T-helper 9 cell (primary cell): ENCODE data around the gene ATG9B.

Source experiments
- DNase-seq: peaks from one replicate; pipeline ENCODE4 v3.0.0-alpha.2; 2020

Gene ATG9B

DNA sequence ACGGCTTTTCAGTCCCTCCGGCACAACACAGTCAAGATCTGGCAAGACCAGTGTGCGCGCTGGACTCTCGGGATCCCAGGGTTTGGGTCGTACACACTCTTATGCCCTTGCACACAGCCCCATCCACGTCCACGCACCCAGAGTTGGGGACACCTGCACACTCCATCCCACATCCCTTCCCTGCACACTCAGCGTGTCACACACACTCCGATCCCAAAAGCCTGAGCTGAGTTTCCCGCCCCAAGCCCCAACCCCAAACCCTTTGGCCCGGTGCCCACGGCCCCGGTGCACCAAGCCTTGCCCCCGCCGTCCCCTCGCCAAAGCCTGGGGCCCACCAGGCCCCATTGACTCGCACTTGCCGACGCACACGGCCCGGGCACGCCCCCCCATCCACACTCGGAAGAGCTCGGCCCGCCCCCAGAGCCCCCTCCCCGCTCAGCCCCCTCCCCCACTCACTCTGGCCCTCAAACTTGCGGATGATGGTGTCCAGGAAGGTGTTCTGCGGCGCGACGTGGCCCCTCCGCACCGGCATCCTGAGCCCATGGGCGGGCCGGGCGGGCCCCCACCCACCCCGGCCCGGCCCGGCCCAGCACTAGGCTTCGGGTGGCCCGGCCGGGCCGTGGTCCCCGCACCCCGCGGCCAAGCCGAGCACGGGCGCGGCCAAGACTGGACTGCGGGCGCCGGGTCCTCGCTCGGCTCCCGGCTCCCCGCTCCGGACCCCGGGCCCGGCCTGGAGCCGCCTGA, 46.7 kb downstream of the ATG9B start:
- DNase-seq = no peak

- no peak for DNase-seq
Measured at GRCh38 chr7:150976529-150977381, 47.5 kb downstream of the ATG9B start.

DNA sequence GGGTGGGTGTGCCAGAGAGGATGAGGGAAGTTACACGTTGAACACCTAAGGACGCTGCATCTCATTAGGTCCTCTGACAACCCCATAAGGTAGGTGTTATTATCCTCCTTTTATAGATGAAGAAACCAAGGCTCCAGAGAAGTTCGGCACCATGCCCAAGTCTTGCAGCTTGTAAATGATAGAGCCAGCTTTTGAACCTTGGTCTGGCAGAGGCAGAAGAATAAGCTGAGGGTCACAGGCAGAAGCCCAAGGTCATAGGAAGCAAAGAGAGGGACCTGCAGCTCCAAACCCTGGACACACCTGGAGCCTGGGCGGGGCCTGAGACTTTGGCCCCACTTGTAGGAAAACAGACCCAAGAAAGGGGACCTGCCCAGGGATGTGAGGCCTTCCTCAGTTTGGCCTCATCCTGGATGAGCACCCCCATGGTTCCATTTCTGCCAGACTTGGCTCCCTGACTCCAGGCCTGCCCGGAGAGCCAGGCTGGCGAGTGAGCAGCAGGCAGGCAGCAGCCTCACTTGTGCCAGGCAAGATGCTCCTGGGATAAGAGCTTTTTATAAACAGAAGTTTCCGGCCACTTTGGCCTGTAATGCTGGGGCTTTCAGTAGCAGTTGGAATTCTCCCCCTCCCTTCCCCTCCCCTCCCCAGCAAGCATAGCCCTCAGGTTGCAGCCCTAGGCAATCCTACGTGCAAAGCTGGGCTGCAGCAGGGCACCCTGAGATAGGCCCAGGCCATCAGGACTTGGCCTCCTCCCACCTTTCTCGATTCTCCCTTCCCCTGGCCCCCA, 48.6 kb downstream of the ATG9B start:
- no peak for DNase-seq

GRCh38 chr7:150974468-150975391, 49.6 kb downstream of the ATG9B start:
- DNase-seq = peak; percentile 81

- DNase-seq = peak; percentile 29
Measured at GRCh38 chr7:150973571-150974451, 50.5 kb downstream of the ATG9B start.

- DNase-seq = no peak
Measured at GRCh38 chr7:150972741-150973140, 51.6 kb downstream of the ATG9B start.

DNA sequence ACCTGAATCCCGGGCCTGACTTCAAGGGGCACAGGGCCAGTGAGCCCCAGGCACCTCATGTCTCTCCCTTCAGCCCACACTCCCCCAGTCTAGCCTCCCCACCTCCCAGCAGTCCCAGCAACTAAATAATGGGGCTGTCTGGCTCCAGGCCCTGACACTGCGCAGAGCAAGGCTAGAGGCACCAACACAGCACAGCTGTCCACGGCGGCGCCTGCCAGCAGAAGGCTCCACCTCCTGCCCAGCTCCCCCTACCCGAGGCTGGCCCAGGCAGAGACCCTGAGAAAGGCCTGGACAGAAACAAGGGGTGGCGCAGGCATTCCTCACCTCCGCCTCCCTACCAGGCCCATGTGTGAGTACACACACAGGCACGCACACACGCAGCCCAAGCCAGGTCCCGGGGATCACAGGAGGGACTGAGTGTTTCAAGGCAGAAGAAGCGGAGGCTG, 52.2 kb downstream of the ATG9B start:
- no peak for DNase-seq

DNA sequence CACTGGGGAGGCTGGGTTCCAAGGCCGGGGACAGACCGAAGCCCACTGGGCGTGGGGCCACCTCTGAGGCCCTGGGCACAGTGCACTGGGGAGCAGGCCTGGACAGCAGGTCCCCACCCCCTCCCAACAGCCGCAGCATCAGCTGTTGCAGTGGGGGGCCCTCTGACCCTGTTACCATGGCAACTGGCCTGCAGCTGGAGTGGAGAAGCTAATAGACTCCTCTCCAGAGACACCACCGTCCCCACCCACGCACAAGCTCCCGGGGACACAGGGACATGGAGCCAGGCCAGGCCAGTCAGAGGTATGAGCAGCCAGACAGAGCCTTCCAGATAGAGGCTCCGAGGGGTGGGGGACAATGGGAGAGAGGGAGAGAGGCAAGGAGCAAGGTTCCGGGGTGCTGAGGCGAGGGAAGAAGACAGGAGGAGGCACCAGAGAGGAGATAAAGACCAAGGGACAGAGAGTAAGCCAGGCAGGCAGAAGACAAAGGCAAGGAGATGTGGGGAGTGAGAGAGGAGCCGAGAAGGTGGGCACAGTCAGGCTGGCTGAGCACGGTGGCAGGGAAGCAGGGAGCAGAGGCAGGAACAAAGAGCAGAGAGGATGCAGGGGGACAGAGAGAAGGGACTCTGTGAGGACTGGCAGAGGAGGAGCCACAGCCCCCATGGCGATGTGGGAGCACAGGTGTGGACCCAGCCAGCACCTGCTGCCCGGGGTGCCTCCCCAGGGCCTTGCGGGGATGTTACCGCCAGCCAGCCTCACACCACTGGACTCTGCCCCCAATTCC, 52.9 kb downstream of the ATG9B start:
- DNase-seq = no peak

DNA sequence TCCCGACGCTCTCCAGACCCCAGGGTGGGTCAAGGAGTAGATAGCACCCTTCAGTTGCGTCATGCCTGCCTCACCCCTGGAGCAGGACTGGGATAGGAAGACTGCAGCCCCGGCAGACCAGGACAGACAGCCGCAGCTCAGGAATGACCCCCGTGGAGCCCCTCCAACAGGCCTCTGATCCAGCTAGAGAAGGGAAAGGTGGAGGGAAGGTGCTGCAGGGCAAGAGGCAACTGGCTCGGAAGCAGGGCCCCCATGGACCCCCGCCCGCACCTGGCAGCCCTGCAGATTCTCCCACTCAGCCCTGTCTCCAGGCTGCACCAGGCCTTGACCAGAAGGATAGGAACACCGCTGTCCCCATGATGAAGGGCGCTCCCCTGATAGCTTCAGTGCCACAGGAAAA, 53.9 kb downstream of the ATG9B start:
- DNase-seq = no peak

- DNase-seq = no peak
Measured at GRCh38 chr7:150969475-150969874, 54.8 kb downstream of the ATG9B start.

- no peak for DNase-seq
Measured at GRCh38 chr7:150968734-150969372, 55.4 kb downstream of the ATG9B start.

- DNase-seq = no peak
Measured at GRCh38 chr7:150968056-150968733, 56.1 kb downstream of the ATG9B start.

DNA sequence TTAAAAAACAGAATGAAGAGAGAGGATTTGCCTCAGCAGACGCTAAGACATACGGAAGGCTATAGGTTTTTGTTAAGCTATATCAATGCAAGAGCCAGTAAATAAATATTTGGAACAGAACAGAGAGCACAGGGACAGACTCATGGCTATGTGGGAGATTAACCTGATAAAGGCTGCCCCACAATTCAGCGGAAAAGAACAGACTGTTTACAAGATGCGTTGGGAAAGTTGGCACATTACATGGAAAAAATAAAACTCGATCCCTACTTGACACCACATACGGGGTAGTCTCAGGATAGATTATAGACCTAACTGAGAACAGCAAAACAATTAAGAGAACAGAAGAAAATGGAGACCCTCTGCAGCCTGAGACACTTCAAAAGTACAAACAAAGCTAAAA, 56.9 kb downstream of the ATG9B start:
- no peak for DNase-seq

- DNase-seq = no peak
Measured at GRCh38 chr7:150966002-150966401, 58.3 kb downstream of the ATG9B start.

DNA sequence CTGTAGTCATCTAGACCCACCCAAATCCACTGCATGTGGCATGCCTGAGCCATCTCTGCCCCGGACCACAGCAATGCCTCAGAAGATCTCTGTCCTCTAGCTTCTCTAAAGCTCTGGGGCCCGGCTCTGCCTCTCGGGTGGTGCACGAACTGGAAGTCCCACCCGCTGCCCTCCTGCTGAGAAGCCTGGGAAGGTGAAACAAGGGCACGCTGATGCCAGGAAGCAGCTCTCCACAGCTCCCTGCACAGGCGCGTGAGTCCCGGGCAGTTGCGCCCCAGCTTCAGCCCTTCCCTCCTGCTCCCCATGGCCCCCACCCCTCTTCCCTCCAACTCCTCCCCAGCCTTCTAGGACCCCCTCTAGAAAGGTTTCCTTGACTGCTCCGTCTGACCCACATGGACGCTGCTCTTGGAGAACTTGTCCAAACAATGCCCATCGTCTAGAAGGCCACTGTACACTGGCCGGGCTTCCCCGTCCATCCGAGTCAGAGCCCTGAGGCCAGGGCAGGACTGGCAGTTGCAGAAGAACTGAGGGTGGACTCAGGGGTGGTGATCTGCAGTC, 58.9 kb downstream of the ATG9B start:
- DNase-seq = no peak
